D721Med (cell line): ENCODE measurements around the gene DIP2C.
"Not testable (repeated sequence)": the region's sequence is repeated elsewhere in the genome, so short reads cannot be mapped to it uniquely, and the experiment has no call there.

Source experiments
- DNase-seq: peaks from one replicate; pipeline ENCODE4 v3.0.0; 2011; ENCODE audit warnings: low spot score; ENCODE audit not compliant: insufficient read length
- FAIRE-seq: peaks from 2 replicates; lab custom pipeline; 2011; peaks lifted over from hg19 to GRCh38; lab: Jason Lieb, UNC
- CTCF ChIP-seq: IDR thresholded peaks from 2 replicates; pipeline ENCODE4 v1.5.1; 2012; ENCODE audit warnings: mild to moderate bottlenecking, control low read depth; ENCODE audit not compliant: insufficient read depth; ENCODE audit errors: missing control alignments

Gene DIP2C

GRCh38 chr10:660970-661596, 28.4 kb downstream of the DIP2C start:
- FAIRE-seq: no peak
- no peak for DNase-seq
- TF ChIP-seq CTCF: no peak

GRCh38 chr10:660413-660969, 29.0 kb downstream of the DIP2C start:
- no peak for TF ChIP-seq CTCF
- FAIRE-seq: peak; percentile 61
- DNase-seq: no peak

DNA sequence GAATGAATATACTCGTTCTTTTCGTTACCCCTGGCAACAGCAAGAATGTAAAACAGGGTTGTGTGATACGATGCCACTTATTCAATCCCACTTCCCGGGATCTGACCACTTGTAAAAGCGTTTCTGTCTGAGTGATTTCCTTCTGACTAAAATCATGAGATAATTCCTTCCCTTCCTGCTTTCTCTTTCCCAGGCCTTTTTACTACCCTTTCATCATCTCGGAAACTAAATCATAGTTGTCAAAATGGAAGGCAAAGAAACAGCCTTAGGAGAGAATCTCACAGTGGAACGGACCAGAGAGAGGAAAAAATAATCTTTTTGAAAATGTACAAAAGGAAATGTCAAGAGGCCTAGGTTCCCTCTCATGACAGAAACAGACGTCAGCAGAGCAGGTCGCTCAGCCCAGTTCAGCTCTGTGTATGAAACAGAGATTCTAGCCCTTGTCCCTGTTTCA, 29.8 kb downstream of the DIP2C start:
- no peak for FAIRE-seq
- DNase-seq: no peak
- no peak for TF ChIP-seq CTCF

- not testable (repeated sequence) for DNase-seq, FAIRE-seq
These were observed 31.6 kb downstream of the DIP2C start for GRCh38 chr10:657816-658350.

GRCh38 chr10:656883-657282, 32.6 kb downstream of the DIP2C start:
- DNase-seq (no peak), FAIRE-seq (no peak)
- no peak for TF ChIP-seq CTCF

GRCh38 chr10:655184-655583, 34.3 kb downstream of the DIP2C start:
- no peak for FAIRE-seq
- TF ChIP-seq CTCF: no peak
- DNase-seq: no peak

GRCh38 chr10:654647-654996, 34.8 kb downstream of the DIP2C start:
- FAIRE-seq (no peak), DNase-seq (no peak)
- TF ChIP-seq CTCF: no peak
